Skin of body (tissue), 3 donors: ENCODE data around the gene PBXIP1. TPM values are rescaled to one million over a fixed set of nuclear protein-coding genes. Genes with fewer than 3 reads are reported as not detected.

Source experiments
- DNase-seq: peaks from one replicate; lab custom pipeline; 2025; lab: John Stamatoyannopoulos, UW
- small RNA-seq: library from RNA; depleted of rRNA; stranded (forward); fragments of <200 nt; gene quantifications from one replicate; pipeline ENCODE3, GENCODE V24; 2014; ENCODE audit warnings: low replicate concordance
- total RNA-seq: library from RNA; depleted of rRNA; stranded (reverse); fragments of >200 nt; gene quantifications from one replicate; pipeline ENCODE4 v1.2.3, GENCODE V29; 2014

The PBXIP1 gene
- total RNA-seq, 1 donor from 2014 or later = 61.8 TPM

GRCh38 chr1:154895798-154896197, 60.1 kb downstream of the PBXIP1 start:
- DNase-seq = no peak

Small RNA genes within 50 kb of the gene (small RNA-seq; reads per million reads assigned to genes)
- gene MIR4258 (not detected), gene RF00017 (not detected)

Other genes starting within 250 kb of the PBXIP1 start
- 0.99 TPM for gene KCNN3, start 85.8 kb downstream of the PBXIP1 start, total RNA-seq
- 18.9 TPM for gene PMVK, start 19.4 kb downstream of the PBXIP1 start, total RNA-seq
- 14.6 TPM for gene PYGO2, start 5.7 kb upstream of the PBXIP1 start, total RNA-seq
- 42.9 TPM for gene SHC1, start 14.6 kb upstream of the PBXIP1 start, total RNA-seq
- 43.1 TPM for gene CKS1B, start 18.6 kb upstream of the PBXIP1 start, total RNA-seq
- gene FLAD1, start 27.2 kb upstream of the PBXIP1 start, total RNA-seq = 13.2 TPM
- not detected for gene LENEP, start 37.5 kb upstream of the PBXIP1 start, total RNA-seq
- gene ZBTB7B, start 46.7 kb upstream of the PBXIP1 start, total RNA-seq = 25.5 TPM
- 0.49 TPM for gene DCST2, start 77.7 kb upstream of the PBXIP1 start, total RNA-seq
- gene DCST1, start 77.7 kb upstream of the PBXIP1 start, total RNA-seq = 0.10 TPM
- gene ADAM15, start 95.2 kb upstream of the PBXIP1 start, total RNA-seq = 46.0 TPM
- 9.0 TPM for gene EFNA4, start 107.6 kb upstream of the PBXIP1 start, total RNA-seq
- 10.9 TPM for gene EFNA3, start 122.7 kb upstream of the PBXIP1 start, total RNA-seq
- gene EFNA1, start 171.8 kb upstream of the PBXIP1 start, total RNA-seq = 45.1 TPM
- gene SLC50A1, start 179.8 kb upstream of the PBXIP1 start, total RNA-seq = 18.5 TPM
- 10.0 TPM for gene DPM3, start 184.4 kb upstream of the PBXIP1 start, total RNA-seq
- 67.5 TPM for gene KRTCAP2, start 217.2 kb upstream of the PBXIP1 start, total RNA-seq
- 0.20 TPM for gene TRIM46, start 217.8 kb upstream of the PBXIP1 start, total RNA-seq